H1 (cell line): ENCODE data around the gene WRAP73. TPM values are rescaled to one million over a fixed set of nuclear protein-coding genes. Genes with fewer than 3 reads are reported as not detected.

Experiments used
- BRCA1 ChIP-seq: IDR thresholded peaks from 2 replicates; pipeline ENCODE4 v1.6.1; 2012; ENCODE audit warnings: low read depth, low read length, improper control_type of control experiment
- CEBPB ChIP-seq: IDR thresholded peaks from 2 replicates; pipeline ENCODE4 v1.6.1; 2012; ENCODE audit warnings: low read depth, low read length
- RAD21 ChIP-seq, 2 experiments: IDR thresholded peaks in 1 of 2; conservative IDR thresholded peaks in 1 of 2; 2 replicates each; pipeline ENCODE4 v1.6.1; 2011; ENCODE audit warnings: low read depth in 2 of 2, low read length in 2 of 2, improper control_type of control experiment in 1 of 2, inconsistent platforms in 1 of 2, mild to moderate bottlenecking in 1 of 2, moderate library complexity in 1 of 2
- TAF1 ChIP-seq: IDR thresholded peaks from 2 replicates; pipeline ENCODE4 v1.6.1; 2011; ENCODE audit warnings: mild to moderate bottlenecking, low read depth, low read length
- TAF7 ChIP-seq: optimal IDR thresholded peaks from 2 replicates; pipeline ENCODE3; 2011; ENCODE audit warnings: low read depth, mild to moderate bottlenecking, inconsistent platforms, low read length, moderate library complexity, borderline replicate concordance
- TBP ChIP-seq: IDR thresholded peaks from 2 replicates; pipeline ENCODE4 v1.6.1; 2011; ENCODE audit warnings: low read depth, low read length, improper control_type of control experiment
- polyA plus RNA-seq, 7 experiments: library from polyadenylated mRNA; depleted of rRNA in 3 of 7; stranded (reverse) in 5 of 7; unstranded in 2 of 7; fragments of >200 nt in 5 of 7; fragments of 200-250 nt in 2 of 7; gene quantifications; 1 replicate in 5 of 7; 2 replicates in 1 of 7; 4 replicates in 1 of 7; pipeline versions ENCODE4 v1.2.1 to v1.2.3, GENCODE V29; 2011 to 2013; ENCODE audit warnings: missing spikeins in 2 of 7, mixed read lengths in 2 of 7
- total RNA-seq: library from RNA; stranded (reverse); fragmentation: NEBNext Ultra II Directional; extraction: Animal tissue kit (Norgen Biotek cat#: 25700); gene quantifications from 2 replicates; pipeline ENCODE4 v1.2.1, GENCODE V29; 2021
- TF ChIP-seq, protein P1 (sequence below): IDR thresholded peaks from 2 replicates; pipeline ENCODE4 v1.6.1; 2011; ENCODE audit warnings: low read length, improper control_type of control experiment
- TF ChIP-seq, protein P2 (sequence below): IDR thresholded peaks from 2 replicates; pipeline ENCODE4 v1.6.1; 2012; ENCODE audit warnings: inconsistent platforms

WRAP73 gene
- total and polyA plus RNA-seq, 2 of the 8 experiments (the other 6 are each of a cell fraction or from before 2014, with no cell fraction given), result 30.3 to 50.7 TPM

- TF ChIP-seq TAF7, result no peak
- TF ChIP-seq, protein P1, sequence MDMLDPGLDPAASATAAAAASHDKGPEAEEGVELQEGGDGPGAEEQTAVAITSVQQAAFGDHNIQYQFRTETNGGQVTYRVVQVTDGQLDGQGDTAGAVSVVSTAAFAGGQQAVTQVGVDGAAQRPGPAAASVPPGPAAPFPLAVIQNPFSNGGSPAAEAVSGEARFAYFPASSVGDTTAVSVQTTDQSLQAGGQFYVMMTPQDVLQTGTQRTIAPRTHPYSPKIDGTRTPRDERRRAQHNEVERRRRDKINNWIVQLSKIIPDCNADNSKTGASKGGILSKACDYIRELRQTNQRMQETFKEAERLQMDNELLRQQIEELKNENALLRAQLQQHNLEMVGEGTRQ, result no peak
- no peak for TF ChIP-seq CEBPB
- no peak for TF ChIP-seq RAD21 (IDR thresholded peaks at IDR 0.05 in 1 of 2, conservative IDR thresholded peaks at IDR 0.05 in 1 of 2; ENCODE audit: low read depth in 2 of 2, low read length in 2 of 2)
- TF ChIP-seq TAF1, result no peak
- TF ChIP-seq TBP, result no peak
- no peak for TF ChIP-seq BRCA1
- TF ChIP-seq, protein P2, sequence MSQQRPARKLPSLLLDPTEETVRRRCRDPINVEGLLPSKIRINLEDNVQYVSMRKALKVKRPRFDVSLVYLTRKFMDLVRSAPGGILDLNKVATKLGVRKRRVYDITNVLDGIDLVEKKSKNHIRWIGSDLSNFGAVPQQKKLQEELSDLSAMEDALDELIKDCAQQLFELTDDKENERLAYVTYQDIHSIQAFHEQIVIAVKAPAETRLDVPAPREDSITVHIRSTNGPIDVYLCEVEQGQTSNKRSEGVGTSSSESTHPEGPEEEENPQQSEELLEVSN, result no peak
Observed at GRCh38 chr1:3586986-3587759, 62.7 kb downstream of the WRAP73 start (continued).
